DMS114 treated with DMSO at 0.1 percent for 48 hours (cell line): ENCODE results near the gene LRIG2.
"Not testable (repeated sequence)": the region's sequence is repeated elsewhere in the genome, so short reads cannot be mapped to it uniquely, and the experiment has no call there.

Source experiments
- DNase-seq: peaks from one replicate; lab custom pipeline; 2025; ENCODE audit not compliant: unreplicated experiment; lab: John Stamatoyannopoulos, UW

The LRIG2 gene

DNA sequence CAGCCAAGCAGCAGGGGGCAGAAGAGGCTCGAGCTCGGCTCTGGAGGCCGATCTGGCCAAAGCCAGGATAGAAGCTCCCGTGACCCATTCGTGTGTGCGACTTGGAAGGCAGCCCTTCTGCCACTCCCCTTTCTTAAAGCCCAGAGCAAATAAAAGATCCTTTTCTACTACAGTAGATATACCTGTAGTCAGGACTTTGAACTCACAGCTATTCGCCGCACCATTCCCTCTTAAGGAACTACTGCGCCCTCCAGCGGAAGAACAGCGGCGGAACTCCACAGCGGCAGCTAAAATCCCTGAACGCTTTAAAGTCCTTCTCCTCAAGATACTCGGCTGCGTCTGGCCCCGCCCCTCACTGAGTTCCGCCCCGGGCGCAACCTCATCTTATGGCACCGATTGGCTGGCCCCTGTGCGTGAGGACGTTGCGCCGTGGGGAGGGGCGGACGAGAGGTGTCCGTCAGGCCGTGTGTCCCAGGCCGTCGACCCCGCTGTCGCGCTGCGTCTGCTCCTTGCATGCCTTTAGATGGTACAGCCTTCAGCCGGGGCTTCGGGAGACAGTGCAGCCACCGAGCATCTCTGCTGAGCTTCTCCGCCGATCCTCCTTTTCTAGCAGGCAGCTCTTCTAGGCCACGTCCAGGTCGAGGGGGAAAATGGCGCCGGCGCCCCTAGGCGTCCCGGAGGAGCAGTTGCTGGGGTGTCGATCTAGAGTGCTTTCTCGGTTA lies at the start of gene LRIG2:
Gene LRIG2 (plus strand): TSS at position 442 of the 722 bp plus-strand sequence. CDS start 209 bp downstream, at position 651.
- peak; percentile 99 for DNase-seq

- DNase-seq: not testable (repeated sequence)
Observed at GRCh38 chr1:113023316-113023715, 49.7 kb upstream of the LRIG2 start.

DNA sequence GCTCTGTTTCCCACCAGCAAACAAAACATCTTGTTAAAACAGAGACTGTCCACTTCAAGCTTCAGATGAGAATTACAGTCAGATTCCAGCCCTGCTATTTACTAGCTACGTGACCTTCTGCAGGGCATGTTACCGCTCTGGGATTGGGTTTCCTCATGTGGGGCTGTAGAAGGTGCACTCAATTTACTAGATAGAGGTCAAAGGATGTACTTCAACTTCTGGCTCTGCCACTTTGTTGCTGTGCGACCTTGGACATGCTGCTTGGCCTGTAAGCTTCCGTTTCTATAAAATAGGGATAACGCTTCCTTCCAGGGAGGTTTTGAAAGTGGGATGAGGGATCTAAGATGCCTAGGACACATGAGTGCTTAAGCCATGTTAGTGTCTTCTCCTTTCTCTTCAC lies 46.0 kb upstream of the LRIG2 start:
- no peak for DNase-seq

- no peak for DNase-seq
Observed at GRCh38 chr1:113027449-113027848, 45.5 kb upstream of the LRIG2 start.

DNA sequence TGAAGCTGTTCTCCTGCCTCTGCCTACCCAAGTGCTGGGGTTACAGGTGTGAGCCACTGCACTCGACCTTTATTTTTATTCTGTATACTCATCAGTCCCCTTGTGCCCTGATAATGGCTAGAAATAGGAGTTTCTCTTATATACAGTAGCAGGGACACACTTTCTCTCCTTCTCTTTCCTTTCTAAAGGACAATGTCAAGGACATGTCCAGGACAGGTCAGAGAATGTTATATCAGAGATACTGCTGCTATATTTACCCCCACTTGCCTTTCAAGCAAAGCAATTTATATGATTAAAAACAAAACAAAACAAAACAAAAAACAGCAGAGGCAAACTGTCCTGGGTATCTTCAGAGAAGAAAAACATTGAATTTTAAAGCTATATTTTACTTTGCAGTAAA lies 43.2 kb upstream of the LRIG2 start:
- no peak for DNase-seq

GRCh38 chr1:113031171-113031933 lies 41.6 kb upstream of the LRIG2 start:
- DNase-seq: no peak

DNA sequence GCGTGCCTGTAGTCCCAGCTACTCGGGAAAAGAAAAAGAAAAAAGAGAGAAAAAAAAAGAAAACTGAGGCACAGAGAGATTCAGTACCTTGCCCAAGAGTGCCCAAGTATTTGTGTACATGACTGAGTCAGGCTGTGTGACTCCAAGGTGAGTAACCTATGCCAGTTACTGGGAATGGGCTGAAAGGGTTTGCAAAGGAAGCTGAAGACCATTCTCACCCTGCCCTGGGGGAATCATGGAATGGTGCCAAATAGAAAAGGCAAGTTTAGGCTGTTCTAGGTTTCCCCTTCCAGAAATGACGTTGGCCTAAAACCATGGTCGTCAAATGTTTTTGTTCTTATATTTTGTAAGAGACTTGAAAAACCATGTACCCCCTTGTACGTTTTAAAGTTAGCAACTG lies 37.9 kb upstream of the LRIG2 start:
- DNase-seq: no peak

DNA sequence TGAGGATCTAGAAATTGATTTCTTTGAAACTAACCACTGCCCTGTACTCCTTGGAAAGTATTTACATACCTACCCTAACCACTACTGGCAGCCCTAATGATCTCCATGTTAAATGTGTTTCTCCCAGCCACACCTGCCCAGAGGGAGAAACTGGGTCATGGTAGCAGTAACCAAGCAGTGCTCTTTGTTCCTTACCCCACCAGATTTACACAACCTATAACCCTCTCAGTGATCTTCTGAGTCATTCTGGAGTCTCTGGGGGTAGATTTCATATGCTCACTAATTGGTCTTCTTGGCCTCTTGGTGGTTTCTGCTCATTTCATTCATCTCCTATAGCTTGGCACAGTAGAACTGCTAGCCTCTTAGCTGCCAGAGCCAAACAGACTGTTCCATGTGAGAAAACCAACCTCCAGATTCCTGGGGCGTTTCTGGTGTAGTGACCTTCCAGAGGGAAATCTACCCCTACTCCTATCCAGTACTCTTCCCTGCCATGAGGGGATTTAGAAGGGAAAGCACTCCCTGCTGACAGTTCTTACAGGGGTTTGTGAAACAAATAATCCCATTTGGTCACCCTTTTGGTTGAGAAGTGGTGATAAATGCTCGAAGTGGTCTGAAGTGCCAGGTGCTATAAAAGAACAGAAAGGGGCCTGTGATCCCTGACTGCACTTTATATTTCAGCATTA lies 36.2 kb upstream of the LRIG2 start:
- DNase-seq: no peak

GRCh38 chr1:113040041-113040440 lies 33.0 kb upstream of the LRIG2 start:
- DNase-seq: no peak

DNA sequence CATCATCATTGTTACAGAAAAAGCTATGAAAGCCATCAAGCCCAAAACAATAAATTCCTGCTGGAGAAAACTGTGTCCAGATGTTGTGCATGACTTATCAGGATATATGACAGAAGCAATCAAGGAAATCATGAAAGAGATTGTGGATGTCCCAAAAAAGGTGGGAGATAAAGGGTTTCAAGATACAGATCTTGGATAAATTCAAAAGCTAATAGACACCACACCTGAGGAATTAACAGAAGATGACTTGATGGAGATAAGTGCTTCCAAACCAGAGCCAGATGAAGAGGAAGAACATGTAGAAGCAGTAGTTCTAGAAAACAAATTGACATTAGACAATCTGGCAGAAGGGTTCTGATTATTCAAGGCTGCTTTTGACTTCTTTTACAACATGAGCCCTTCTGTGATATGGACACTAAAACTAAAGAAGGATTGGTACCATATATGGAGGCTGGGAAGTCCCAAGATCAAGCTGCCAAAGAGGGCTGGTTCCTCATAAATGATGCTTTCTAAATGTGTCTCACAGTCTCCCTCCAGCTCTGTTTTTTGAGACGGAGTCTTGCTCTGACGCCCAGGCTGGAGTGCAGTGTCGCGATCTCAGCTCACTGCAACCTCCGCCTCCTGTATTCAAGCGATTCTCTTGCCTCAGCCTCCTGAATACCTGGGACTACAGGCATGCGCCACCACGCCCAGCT lies 32.1 kb upstream of the LRIG2 start:
- no peak for DNase-seq

DNA sequence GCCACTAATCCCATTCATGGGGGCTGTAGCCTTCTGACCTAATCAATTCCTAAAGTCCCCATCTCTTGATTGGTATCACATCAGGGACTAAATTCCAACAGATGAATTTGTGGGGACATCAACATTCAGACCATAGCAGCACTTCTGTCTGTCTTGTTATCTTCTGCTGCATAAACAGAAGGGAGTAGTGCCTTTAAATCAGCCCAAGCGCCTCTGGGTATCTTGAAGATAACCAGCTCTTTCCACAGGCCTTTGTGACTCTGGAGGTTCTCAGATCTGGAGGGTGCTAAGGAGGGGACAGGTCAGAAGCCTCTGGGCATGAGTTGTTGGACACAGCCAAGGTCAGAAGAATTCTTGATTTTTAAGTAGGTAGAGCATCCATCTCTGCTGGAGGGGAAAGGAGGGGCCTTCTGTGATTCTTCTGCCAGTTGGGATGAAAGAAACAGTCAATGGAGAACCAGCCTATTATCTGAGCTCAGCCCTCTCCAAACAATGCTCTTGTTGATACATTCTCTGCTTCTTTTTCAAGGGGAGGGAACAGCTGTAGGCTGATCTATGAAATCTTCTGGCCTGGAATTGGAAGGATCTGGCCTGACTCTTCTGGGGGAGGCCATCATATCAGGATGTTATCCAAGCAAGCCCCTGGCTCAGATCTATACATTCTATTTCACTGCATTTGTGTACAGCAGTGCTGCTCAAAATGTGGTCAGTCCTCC lies 31.3 kb upstream of the LRIG2 start:
- DNase-seq: no peak

DNA sequence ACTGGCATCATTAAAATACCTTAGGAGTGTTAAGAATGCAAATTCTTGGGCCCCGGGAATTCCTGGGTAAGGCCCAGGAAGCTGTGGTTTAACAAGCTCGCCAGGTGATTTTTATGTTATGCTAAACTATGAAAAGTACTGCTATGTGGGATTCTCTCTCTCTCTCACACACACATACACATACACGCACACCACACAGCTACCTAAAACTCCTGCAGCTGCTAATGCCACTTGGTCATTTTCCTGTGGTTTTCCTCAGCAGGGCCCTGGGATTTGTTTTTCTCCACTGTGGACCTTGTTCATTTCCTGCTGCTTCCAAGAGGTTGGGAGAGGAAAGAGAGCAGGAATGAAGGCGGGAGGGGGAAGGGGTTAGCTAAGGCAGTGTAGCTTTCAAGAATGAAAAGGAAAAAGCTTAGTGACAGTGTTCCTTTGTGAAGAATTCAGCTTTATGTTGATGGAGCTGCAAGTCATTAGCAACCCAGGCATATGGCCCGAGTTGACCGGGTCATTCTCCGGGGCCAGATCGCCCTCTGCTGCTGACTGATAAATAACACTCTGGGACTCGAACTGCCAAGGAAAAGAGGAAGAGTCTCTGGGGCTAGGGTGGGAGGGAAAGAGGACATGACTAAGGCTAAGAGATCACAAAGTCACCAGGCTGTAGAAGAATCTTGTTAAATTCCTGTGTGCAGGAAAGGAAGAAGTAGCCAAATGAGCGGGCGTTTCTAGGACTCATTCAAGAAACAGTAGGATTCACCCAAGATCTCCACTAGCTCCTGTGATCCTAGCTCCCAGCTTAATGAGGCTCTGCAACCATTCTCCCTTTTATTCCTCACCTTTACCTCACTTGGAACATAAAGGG lies 30.5 kb upstream of the LRIG2 start:
- peak; percentile 51 for DNase-seq

DNA sequence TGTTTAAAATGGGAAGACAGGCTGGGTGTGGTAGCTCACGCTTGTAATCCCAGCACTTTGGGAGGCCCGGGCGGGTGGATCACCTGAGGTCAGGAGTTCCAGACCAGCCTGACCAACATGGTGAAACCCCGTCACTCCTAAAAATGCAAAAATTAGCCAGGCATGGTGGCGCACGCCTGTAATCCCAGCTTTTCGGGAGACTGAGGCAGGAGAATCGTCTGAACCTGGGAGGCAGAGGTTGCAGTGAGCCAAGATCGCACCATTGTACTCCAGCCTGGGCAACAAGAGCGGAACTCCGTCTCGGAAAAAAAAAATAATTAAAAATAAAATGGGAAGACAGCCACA lies 29.9 kb upstream of the LRIG2 start:
- not testable (repeated sequence) for DNase-seq

DNA sequence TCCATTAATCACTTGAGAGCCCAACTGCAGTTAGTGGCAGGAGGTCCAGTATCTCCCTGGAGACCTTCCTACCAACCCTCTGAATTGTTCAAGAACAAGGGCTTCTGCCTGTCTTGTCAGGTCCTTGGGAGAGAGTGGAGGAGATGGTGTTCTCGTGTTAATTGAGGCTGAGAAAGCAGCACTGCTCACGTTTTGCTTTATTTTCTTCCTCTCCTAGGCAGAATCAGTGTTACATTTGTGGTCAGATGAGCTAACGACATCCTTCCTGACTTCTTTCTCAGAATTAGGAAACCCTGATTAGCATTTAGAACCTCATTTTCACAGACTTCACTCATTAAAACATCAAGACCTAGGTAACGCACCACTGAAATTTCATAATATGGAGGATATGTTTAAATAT lies 26.4 kb upstream of the LRIG2 start:
- no peak for DNase-seq

- DNase-seq: no peak
Observed at GRCh38 chr1:113048064-113048463, 24.9 kb upstream of the LRIG2 start.

DNA sequence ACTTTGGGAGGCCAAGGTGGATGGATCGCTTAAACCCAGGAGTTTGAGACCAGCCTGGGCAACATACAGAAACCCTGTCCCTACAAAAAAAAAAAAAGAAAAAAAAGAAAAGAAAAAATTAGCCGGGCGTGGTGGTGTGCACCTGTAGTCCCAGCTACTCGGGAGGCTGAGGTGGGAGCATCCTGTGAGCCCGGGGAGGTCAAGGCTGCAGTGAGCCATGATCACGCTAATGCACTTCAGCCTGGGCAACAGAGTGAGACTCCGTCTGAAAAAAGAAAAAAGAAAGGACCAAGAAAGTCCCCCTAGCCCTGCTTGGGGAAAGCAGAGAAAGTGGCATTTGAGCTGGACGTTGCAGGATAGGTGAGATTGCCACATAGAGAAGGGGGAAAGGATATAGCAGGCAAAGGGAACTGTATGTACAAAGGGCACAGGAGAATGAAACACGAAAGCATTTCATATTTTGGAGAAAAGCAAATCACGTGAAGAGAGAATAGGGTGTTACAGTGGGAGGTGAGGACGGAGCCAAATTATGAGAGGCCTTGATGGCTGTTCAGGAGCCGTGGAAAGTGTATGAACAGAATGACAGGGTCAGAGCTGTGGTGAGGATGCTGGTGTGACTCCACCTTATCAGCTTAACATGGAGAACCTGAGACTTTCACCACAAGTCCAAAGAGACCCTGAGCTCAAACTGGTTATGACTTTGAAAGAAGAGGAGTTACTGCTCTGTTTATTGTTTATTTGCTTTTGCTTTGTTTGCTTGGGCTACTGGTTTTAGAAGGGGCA lies 19.5 kb upstream of the LRIG2 start:
- DNase-seq: no peak

- DNase-seq: no peak
Observed at GRCh38 chr1:113055570-113055969, 17.4 kb upstream of the LRIG2 start.

DNA sequence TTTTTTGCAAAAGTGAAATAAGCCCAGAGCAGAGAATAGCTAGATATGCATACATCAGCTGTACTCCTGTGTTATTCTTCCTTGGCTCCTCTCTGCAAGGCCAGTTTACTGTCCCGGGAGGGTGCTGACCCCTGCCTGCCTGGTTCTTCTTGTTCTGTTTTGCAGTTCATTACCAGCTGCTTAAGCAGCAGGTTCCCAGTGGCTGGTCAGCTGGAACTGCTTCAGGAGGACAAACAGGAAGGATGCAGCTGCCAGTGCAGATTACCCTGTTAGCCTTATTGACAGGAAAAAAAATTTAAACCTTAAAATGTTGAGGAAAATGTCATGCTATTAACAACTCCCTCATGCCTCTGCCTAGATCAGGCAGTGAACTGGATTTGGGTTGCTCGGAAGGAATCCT lies 16.0 kb upstream of the LRIG2 start:
- no peak for DNase-seq
